Activated T-helper 1 cell treated with anti-CD3 and anti-CD28 coated beads, Interleukin-12 subunit alpha, Interleukin-12 subunit beta, Interleukin-2, Interleukin-4 antibody, amounts not matched to agents 30 ng/mL and 10 ng/mL and 1 ng/mL, durations not matched to agents 14 hours and 24 hours and 36 hours (primary cell): ENCODE measurements around the gene UMAD1. TPM values are rescaled to one million over a fixed set of nuclear protein-coding genes. Genes with fewer than 3 reads are reported as not detected.

Experiments
- DNase-seq: peaks from one replicate; pipeline ENCODE4 v3.0.0; 2021; ENCODE audit warnings: low spot score
- H3K27ac Mint-ChIP-seq: one replicate; pipeline ENCODE4 v1.8.0; 2021; ENCODE audit warnings: mild to moderate bottlenecking, mixed read lengths
- H3K27me3 Mint-ChIP-seq: one replicate; pipeline ENCODE4 v1.8.0; 2022; ENCODE audit warnings: mild to moderate bottlenecking, moderate library complexity, mixed read lengths; ENCODE audit not compliant: insufficient read depth
- H3K36me3 Mint-ChIP-seq: one replicate; pipeline ENCODE4 v1.8.0; 2021; ENCODE audit warnings: low read depth, mixed read lengths
- H3K4me1 Mint-ChIP-seq: one replicate; pipeline ENCODE4 v1.8.0; 2021; ENCODE audit warnings: low read depth, mixed read lengths
- H3K4me3 Mint-ChIP-seq: one replicate; pipeline ENCODE4 v1.8.0; 2021; ENCODE audit warnings: mild to moderate bottlenecking, moderate library complexity, mixed read lengths
- H3K9me3 Mint-ChIP-seq: one replicate; pipeline ENCODE4 v1.8.0; 2021; ENCODE audit warnings: mixed read lengths
- intact Hi-C: fragments of 100-400 bp; cut with micrococcal nuclease; formaldehyde crosslinking; loops from one replicate; pipeline ENCODE4 v1.15.1; 2024
- total RNA-seq: library from RNA; stranded (reverse); gene quantifications from 2 replicates; pipeline ENCODE4 v1.2.3, GENCODE V29; 2022

UMAD1 gene
- 13.6 and 14.2 TPM in 2 replicates for total RNA-seq

DNA sequence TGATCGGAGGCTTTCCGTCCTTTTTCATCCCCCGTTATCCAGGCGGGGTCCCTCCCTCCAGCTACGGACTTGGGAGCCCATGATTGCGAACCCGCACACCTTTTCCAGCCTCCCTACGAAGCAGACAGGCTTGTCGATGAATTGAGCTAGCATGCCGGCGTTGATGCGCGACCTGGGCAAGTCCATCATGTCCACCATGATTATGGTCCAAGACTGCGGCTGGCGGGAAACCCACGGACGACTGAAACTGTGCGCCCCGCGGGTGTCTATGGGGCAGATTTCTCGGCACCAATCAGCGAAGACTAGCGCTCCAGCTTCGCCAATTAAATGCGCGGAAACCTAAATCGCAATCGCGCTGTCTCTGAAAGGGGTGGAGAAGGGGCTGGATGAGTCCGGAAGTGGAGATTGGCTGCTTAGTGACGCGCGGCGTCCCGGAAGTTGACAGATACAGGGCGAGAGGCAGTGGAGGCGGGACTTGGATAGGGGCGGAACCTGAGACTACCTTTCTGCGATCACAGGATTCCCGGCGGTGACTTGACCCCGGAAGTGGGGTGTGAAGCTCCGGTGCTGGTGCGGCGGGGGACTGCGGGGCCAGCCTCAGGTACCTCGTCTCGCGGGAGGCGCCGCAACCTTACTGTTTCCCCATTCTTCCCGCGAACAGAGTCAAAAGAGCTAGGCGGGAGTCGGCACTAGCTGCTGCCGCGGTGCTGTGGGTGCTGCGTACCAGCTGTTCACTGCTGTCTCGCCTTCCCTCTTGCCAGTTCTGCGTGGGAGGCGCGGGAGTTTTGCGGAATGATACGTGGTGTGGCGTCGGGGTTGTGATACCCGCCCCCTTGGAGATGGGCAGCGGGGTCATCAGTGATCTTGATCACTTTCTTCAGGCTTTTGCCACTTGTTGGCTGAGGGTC lies at the start of gene UMAD1:
TSS of gene UMAD1 (plus strand) at position 532 of the 908 bp plus-strand sequence. CDS start 32,620 bp downstream, outside the sequence.
- H3K4me1 Mint-ChIP-seq: peaks cover 40% of the 10 kb centered on the region
- H3K27ac Mint-ChIP-seq: peak within 1 kb of the TSS; percentile 97
- peaks cover 16% of the 10 kb centered on the region for H3K36me3 Mint-ChIP-seq
- intact Hi-C loops: loop anchor here (1.0 to 10.0 kb wide), 15 partner anchors 31 to 1633 kb away; partner anchors contain the start of genes AIMP2, C1GALT1, GLCCI1 and MIOS
- H3K4me3 Mint-ChIP-seq: peak within 1 kb of the TSS; percentile 96
- DNase-seq: peak; percentile 98
- no peaks in the 10 kb centered on the region for H3K9me3 Mint-ChIP-seq
- H3K27me3 Mint-ChIP-seq: no peaks in the 10 kb centered on the region

- intact Hi-C loops: loop anchor here (1.0 to 10.0 kb wide), 6 partner anchors 87 to 701 kb away; no protein-coding TSS in a partner anchor
- Mint-ChIP-seq H3K27me3 (no peaks in the 10 kb centered on the region), H3K4me3 (no peak overlapping the region), H3K36me3 (peaks cover 18% of the 10 kb centered on the region), H3K4me1 (no peaks in the 10 kb centered on the region), H3K9me3 (no peaks in the 10 kb centered on the region), H3K27ac (no peak overlapping the region)
- DNase-seq: no peak
Observed at GRCh38 chr7:7595451-7595850, 45.1 kb upstream of the UMAD1 start.

DNA sequence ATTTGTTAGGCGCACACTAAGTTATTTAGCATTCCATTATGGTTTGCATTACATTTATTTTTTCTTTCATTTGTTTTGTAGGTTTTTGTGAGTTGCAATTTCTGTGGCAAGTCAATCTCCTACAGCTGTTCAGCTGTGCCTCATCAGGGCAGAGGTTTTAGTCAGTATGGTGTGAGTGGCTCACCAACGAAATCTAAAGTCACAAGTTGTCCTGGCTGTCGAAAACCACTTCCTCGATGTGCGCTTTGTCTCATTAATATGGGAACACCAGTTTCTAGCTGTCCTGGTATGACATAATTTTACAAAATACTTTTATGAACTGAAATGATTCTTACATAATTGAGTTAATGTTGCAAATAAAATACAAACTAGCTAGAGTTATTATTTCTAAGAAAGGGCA lies 44.4 kb upstream of the UMAD1 start:
- H3K4me3 Mint-ChIP-seq: no peak overlapping the region
- peaks cover 7% of the 10 kb centered on the region for H3K9me3 Mint-ChIP-seq
- H3K36me3 Mint-ChIP-seq: peaks cover 22% of the 10 kb centered on the region
- H3K4me1 Mint-ChIP-seq: no peaks in the 10 kb centered on the region
- H3K27me3 Mint-ChIP-seq: no peaks in the 10 kb centered on the region
- DNase-seq: no peak
- intact Hi-C loops: loop anchor here (5.0 to 10.0 kb wide), 3 partner anchors 86 to 596 kb away; no protein-coding TSS in a partner anchor
- H3K27ac Mint-ChIP-seq: no peak overlapping the region

GRCh38 chr7:7607010-7607409 lies 33.5 kb upstream of the UMAD1 start:
- no peak for DNase-seq
- intact Hi-C loops: no loop called here
- Mint-ChIP-seq H3K27me3 (no peaks in the 10 kb centered on the region), H3K4me3 (no peak overlapping the region), H3K4me1 (no peaks in the 10 kb centered on the region), H3K27ac (no peak overlapping the region), H3K36me3 (peaks cover 11% of the 10 kb centered on the region), H3K9me3 (no peaks in the 10 kb centered on the region)

- DNase-seq: no peak
- Mint-ChIP-seq H3K36me3 (peaks cover 11% of the 10 kb centered on the region), H3K4me3 (no peak overlapping the region), H3K4me1 (no peaks in the 10 kb centered on the region), H3K27ac (no peak overlapping the region), H3K27me3 (no peaks in the 10 kb centered on the region), H3K9me3 (no peaks in the 10 kb centered on the region)
- intact Hi-C loops: no loop called here
Observed at GRCh38 chr7:7609330-7609729, 31.2 kb upstream of the UMAD1 start.

DNA sequence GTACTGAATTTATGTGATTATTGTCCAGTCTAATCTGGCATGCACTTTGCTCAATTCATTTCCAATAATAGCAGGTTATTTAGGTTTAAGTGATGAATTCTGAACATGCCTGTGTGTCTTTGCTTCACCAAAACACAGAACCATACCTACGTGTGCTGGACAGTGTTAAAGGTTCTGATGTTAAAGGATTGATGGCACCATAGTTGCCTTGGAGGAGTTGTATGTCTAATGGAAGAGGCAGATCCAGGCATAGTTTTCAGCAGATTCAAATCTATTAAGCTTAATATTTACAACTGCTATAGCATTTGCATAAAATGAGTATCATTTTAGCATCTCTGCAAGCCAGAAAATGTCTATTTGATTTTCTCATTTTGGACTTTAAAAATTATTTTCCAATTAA lies 28.0 kb upstream of the UMAD1 start:
- intact Hi-C loops: no loop called here
- Mint-ChIP-seq H3K36me3 (peaks cover 9% of the 10 kb centered on the region), H3K4me1 (peaks cover 6% of the 10 kb centered on the region), H3K4me3 (no peak overlapping the region), H3K27me3 (no peaks in the 10 kb centered on the region), H3K9me3 (no peaks in the 10 kb centered on the region), H3K27ac (no peak overlapping the region)
- DNase-seq: no peak

DNA sequence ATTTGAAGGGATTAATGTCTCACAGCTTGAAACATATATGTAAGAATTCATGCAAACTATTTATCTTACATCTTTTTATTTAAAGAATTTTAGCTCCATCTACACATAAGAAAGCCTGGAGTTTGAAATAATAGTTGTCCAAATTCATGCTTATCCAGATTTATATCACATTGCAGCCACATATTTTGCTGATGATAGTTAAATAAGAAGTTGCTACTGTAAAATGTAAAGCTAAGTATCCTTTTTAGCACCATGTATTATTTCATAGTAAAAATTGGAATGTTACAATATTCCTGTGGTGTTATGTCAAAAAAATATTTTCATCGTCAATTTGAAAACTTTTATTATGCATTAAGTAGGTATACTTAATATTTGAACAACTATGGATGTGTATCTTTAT lies 27.3 kb upstream of the UMAD1 start:
- DNase-seq: no peak
- Mint-ChIP-seq H3K4me1 (peaks cover 10% of the 10 kb centered on the region), H3K36me3 (peaks cover 5% of the 10 kb centered on the region), H3K27me3 (no peaks in the 10 kb centered on the region), H3K9me3 (no peaks in the 10 kb centered on the region), H3K4me3 (no peak overlapping the region), H3K27ac (no peak overlapping the region)
- intact Hi-C loops: no loop called here

DNA sequence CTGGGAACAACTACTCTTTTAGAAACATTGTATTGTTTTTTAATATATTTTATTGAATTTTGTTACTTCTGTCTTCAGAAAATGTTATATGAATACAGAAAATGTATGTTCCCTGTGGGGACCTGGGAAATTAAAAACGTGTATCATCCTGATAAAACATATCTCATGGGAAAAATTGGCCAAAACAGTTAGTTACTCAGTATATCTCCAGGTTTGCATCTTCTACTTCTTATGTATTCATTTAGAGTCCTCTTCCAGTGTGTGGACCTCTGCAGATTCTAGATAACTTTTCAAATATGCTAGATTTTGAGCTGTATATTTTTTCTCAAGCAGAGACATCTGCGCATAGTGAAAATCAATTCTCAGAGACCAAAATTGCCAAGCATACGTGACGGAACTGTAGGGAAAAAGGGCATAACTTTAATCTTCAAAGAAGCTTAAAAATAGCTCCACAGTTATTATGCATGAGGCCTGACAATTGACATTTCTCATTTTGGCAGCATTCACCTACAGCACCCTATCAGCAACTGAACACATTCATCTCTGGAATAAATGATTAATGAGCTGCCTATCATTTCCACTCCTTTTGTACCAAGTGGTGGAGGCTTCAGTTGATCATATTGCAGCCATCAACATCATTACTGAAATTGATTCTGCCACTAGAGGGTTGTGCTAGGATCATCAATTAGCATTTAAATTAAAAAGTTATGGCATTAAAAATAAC lies 26.4 kb upstream of the UMAD1 start:
- peaks cover 10% of the 10 kb centered on the region for H3K4me1 Mint-ChIP-seq
- no peak overlapping the region for H3K27ac Mint-ChIP-seq
- H3K36me3 Mint-ChIP-seq: peaks cover 5% of the 10 kb centered on the region
- H3K4me3 Mint-ChIP-seq: no peak overlapping the region
- no peaks in the 10 kb centered on the region for H3K9me3 Mint-ChIP-seq
- H3K27me3 Mint-ChIP-seq: no peaks in the 10 kb centered on the region
- intact Hi-C loops: no loop called here
- no peak for DNase-seq

DNA sequence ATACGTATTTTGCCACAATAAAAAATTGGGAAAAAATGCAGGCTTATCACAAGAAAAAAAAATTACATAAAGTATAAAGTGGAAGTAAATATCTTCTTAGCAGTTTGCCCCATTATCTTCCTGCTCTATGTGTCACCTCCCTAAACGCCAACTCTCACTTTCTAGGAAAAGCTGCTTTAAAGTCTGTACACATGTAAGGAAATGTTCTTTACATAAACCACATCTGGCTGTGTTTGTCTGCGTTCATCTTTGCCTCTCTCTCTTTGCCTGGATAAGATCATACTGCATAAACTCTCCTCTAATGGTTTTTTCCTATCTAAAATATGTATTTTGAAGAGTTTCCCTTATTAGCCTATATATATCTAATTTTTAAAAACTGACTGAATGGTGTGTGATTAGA lies 23.0 kb upstream of the UMAD1 start:
- no peak overlapping the region for H3K4me3 Mint-ChIP-seq
- H3K36me3 Mint-ChIP-seq: no peaks in the 10 kb centered on the region
- H3K9me3 Mint-ChIP-seq: no peaks in the 10 kb centered on the region
- H3K4me1 Mint-ChIP-seq: peaks cover 10% of the 10 kb centered on the region
- DNase-seq: no peak
- H3K27me3 Mint-ChIP-seq: no peaks in the 10 kb centered on the region
- no peak overlapping the region for H3K27ac Mint-ChIP-seq
- intact Hi-C loops: no loop called here

DNA sequence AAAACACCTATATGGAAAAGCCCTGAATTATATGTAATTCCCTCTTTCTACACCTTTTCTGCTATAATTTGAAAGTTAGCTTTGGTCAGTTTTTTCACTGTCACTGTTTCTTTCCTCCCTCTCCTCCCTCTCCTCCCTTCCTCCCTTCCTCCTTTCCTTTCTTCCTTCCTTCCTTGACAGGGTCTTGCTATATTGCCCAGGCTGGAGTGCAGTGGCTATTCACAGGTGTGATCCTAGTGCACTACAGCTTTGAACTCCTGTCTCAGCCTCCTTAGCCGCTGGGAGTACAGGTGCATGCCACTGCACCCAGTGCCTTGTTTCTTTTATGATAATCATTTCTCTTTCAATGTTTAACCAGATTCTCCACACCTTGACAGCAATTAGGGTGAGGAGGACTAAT lies 22.1 kb upstream of the UMAD1 start:
- intact Hi-C loops: no loop called here
- Mint-ChIP-seq H3K4me1 (peaks cover 10% of the 10 kb centered on the region), H3K9me3 (no peaks in the 10 kb centered on the region), H3K36me3 (no peaks in the 10 kb centered on the region), H3K27ac (no peak overlapping the region), H3K4me3 (no peak overlapping the region), H3K27me3 (no peaks in the 10 kb centered on the region)
- no peak for DNase-seq

GRCh38 chr7:7620236-7620635 lies 20.3 kb upstream of the UMAD1 start:
- intact Hi-C loops: no loop called here
- Mint-ChIP-seq H3K27me3 (peaks cover 3% of the 10 kb centered on the region), H3K4me1 (peaks cover 10% of the 10 kb centered on the region), H3K36me3 (no peaks in the 10 kb centered on the region), H3K9me3 (no peaks in the 10 kb centered on the region), H3K27ac (no peak overlapping the region), H3K4me3 (no peak overlapping the region)
- no peak for DNase-seq

GRCh38 chr7:7620644-7621210 lies 19.8 kb upstream of the UMAD1 start:
- intact Hi-C loops: no loop called here
- Mint-ChIP-seq H3K36me3 (no peaks in the 10 kb centered on the region), H3K9me3 (no peaks in the 10 kb centered on the region), H3K27me3 (peaks cover 3% of the 10 kb centered on the region), H3K4me3 (no peak overlapping the region), H3K4me1 (peaks cover 10% of the 10 kb centered on the region), H3K27ac (no peak overlapping the region)
- no peak for DNase-seq

DNA sequence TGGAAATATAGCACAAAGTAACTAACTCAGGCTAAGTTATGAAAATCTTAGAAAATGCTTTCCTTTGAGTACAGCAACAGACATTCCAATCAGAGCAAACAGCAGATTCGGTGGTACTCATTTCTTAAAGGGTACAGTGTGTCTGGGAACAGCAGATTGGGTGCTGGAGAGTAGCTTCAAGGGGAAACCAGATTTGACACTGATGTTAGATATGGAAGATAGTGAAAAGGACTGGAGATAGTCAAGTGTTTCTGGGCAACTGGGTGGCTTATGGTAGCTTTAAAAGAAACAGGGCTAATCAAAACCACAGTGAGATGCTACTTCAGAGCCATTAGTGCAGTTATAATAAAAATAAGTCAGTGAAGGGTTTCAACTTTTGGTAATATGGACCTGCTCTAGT lies 12.1 kb upstream of the UMAD1 start:
- peaks cover 8% of the 10 kb centered on the region for H3K9me3 Mint-ChIP-seq
- H3K27me3 Mint-ChIP-seq: peaks cover 5% of the 10 kb centered on the region
- H3K27ac Mint-ChIP-seq: no peak overlapping the region
- no peaks in the 10 kb centered on the region for H3K4me1 Mint-ChIP-seq
- intact Hi-C loops: no loop called here
- H3K4me3 Mint-ChIP-seq: no peak overlapping the region
- H3K36me3 Mint-ChIP-seq: no peaks in the 10 kb centered on the region
- DNase-seq: no peak
